ENCODE measurements around the gene ASXL3.

Gene ASXL3

DNA sequence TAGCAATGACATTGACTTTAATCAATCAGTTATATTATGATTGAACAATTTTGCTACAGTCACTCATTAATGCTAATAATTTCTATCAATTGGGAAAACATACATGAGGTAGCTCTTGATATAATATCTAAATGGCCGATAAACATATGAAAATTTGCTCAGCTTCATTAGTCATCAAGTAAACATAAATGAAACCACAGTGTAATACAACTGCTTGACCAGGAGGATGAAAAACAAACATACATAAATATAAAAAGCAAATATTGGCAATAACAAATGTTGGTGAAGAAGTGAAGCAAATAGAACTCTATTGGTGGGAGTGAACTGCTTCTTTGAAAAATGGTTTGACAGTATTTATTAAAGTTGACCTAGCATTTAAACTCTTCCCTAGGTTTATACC is 130.9 kb downstream of the ASXL3 start:
- no peak overlapping the region for H3K9ac ChIP-seq (ENCODE audit: low read depth in 1 of 2, low read length in 2 of 2)
- no peaks in the 10 kb centered on the region for H3K27me3 ChIP-seq (ENCODE audit: control insufficient read depth in 2 of 2, insufficient read depth in 2 of 2, low read length in 2 of 2)
- H3K4me3 ChIP-seq (ENCODE audit: low read length in 2 of 2) = no peak overlapping the region
- no peaks in the 10 kb centered on the region for H3K9me3 ChIP-seq (ENCODE audit: control insufficient read depth in 2 of 2, low read length in 2 of 2)
- H3K27ac ChIP-seq (ENCODE audit: low read depth in 2 of 2, low read length in 2 of 2) = no peak overlapping the region
- H3K36me3 ChIP-seq (ENCODE audit: control insufficient read depth in 2 of 2, insufficient read depth in 2 of 2, low read length in 2 of 2) = no peaks in the 10 kb centered on the region
- H3K4me1 ChIP-seq (ENCODE audit: control insufficient read depth in 2 of 2, insufficient read depth in 2 of 2, low read length in 2 of 2) = no peaks in the 10 kb centered on the region

DNA sequence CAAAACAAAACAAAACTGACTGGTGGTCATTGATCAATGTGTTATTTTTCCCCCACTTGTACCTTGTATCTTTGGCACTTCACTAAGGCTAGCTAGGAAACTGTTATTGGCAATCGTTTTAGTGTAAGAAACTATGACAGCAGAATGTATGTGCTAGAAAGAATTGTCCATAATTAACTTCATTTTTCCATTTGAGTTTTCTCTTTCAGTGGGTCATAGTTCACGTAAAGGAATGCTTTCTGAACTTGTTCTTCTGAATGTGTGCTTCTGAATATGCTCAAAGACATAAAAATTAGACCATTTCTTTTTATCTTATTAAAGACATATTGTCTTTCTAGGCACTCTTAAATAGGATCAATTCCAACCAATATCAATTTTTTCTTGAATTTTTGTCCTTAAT is 132.2 kb downstream of the ASXL3 start:
- no peaks in the 10 kb centered on the region for H3K36me3 ChIP-seq (ENCODE audit: control insufficient read depth in 2 of 2, insufficient read depth in 2 of 2, low read length in 2 of 2)
- no peak overlapping the region for H3K4me3 ChIP-seq (ENCODE audit: low read length in 2 of 2)
- H3K27me3 ChIP-seq (ENCODE audit: control insufficient read depth in 2 of 2, insufficient read depth in 2 of 2, low read length in 2 of 2) = no peaks in the 10 kb centered on the region
- no peaks in the 10 kb centered on the region for H3K4me1 ChIP-seq (ENCODE audit: control insufficient read depth in 2 of 2, insufficient read depth in 2 of 2, low read length in 2 of 2)
- H3K9ac ChIP-seq (ENCODE audit: low read depth in 1 of 2, low read length in 2 of 2) = no peak overlapping the region
- no peak overlapping the region for H3K27ac ChIP-seq (ENCODE audit: low read depth in 2 of 2, low read length in 2 of 2)
- no peaks in the 10 kb centered on the region for H3K9me3 ChIP-seq (ENCODE audit: control insufficient read depth in 2 of 2, low read length in 2 of 2)

DNA sequence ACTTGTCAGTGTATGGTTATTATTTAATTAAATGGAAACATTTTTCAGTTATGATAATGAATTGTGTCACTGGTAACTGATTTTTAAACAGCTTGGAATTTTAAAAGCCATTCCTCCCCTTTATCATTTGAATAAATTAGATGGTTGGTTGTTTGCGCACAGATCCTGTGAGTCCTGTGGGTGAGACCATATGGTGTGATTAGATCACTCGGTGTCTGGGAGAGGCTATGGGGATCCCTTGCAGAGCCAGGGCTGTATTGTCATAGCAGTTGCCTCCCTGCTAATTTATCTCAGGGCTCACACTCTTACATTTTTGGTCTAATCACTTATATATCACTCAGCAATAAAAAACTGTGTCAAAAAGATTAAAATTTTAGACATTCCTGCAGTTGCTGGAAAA is 133.5 kb downstream of the ASXL3 start:
- no peaks in the 10 kb centered on the region for H3K27me3 ChIP-seq (ENCODE audit: control insufficient read depth in 2 of 2, insufficient read depth in 2 of 2, low read length in 2 of 2)
- no peaks in the 10 kb centered on the region for H3K9me3 ChIP-seq (ENCODE audit: control insufficient read depth in 2 of 2, low read length in 2 of 2)
- no peaks in the 10 kb centered on the region for H3K36me3 ChIP-seq (ENCODE audit: control insufficient read depth in 2 of 2, insufficient read depth in 2 of 2, low read length in 2 of 2)
- H3K27ac ChIP-seq (ENCODE audit: low read depth in 2 of 2, low read length in 2 of 2) = no peak overlapping the region
- no peaks in the 10 kb centered on the region for H3K4me1 ChIP-seq (ENCODE audit: control insufficient read depth in 2 of 2, insufficient read depth in 2 of 2, low read length in 2 of 2)
- no peak overlapping the region for H3K4me3 ChIP-seq (ENCODE audit: low read length in 2 of 2)
- H3K9ac ChIP-seq (ENCODE audit: low read depth in 1 of 2, low read length in 2 of 2) = no peak overlapping the region

DNA sequence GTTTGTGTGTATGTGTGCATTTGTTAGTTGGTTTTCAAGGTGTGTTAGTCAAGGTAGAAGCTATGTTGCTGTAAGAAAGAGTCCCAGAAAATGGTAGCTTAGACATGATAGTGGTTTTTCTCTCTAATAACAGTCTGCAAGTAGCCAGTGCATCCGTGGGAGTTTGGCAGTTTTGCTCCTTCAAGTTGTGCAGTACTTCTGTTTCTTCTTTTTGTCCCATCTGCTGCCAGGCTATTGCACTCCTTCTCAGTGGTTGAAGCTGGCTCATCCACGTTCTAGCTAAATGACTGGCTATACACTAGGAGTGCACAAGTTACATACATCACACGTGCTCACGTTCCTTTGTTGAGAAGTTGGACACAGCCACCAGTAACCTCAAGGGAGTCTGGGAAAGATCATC is 134.7 kb downstream of the ASXL3 start:
- Histone ChIP-seq H3K4me1 (ENCODE audit: control insufficient read depth in 2 of 2, insufficient read depth in 2 of 2, low read length in 2 of 2) (no peaks in the 10 kb centered on the region), H3K36me3 (ENCODE audit: control insufficient read depth in 2 of 2, insufficient read depth in 2 of 2, low read length in 2 of 2) (no peaks in the 10 kb centered on the region), H3K4me3 (ENCODE audit: low read length in 2 of 2) (no peak overlapping the region), H3K9me3 (ENCODE audit: control insufficient read depth in 2 of 2, low read length in 2 of 2) (no peaks in the 10 kb centered on the region), H3K27me3 (ENCODE audit: control insufficient read depth in 2 of 2, insufficient read depth in 2 of 2, low read length in 2 of 2) (no peaks in the 10 kb centered on the region), H3K27ac (ENCODE audit: low read depth in 2 of 2, low read length in 2 of 2) (no peak overlapping the region), H3K9ac (ENCODE audit: low read depth in 1 of 2, low read length in 2 of 2) (no peak overlapping the region)

DNA sequence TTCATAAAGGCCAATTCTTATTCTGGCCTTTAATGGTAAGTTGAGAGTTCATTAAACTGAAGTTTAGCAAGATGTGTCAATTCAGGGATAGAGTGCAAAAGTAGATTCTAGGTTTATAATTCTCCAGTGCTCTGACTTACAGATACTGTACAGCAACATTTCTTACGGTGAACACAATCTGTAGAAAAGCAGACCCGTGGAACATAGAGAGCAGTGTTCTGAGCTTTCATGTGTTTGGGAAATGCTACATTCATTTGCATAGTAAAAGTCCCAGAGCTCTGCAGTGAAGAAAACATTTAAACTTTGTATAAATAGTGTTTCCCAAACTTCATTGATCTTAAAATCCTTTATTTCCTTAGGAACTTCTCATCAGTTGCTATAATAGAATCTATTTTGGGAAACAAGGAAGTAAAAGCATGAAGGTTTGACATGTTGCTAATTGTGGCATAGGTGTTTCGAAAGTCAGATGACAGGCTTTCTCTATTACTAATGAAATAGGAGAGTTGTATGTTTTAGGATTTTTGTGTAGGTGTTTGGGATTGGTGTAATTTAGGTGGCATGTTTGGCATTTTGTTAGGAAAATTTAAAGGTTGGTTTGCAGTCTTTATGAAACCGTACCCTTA is 138.2 kb downstream of the ASXL3 start:
- Histone ChIP-seq H3K9me3 (ENCODE audit: control insufficient read depth in 2 of 2, low read length in 2 of 2) (no peaks in the 10 kb centered on the region), H3K4me1 (ENCODE audit: control insufficient read depth in 2 of 2, insufficient read depth in 2 of 2, low read length in 2 of 2) (no peaks in the 10 kb centered on the region), H3K9ac (ENCODE audit: low read depth in 1 of 2, low read length in 2 of 2) (no peak overlapping the region), H3K36me3 (ENCODE audit: control insufficient read depth in 2 of 2, insufficient read depth in 2 of 2, low read length in 2 of 2) (no peaks in the 10 kb centered on the region), H3K4me3 (ENCODE audit: low read length in 2 of 2) (no peak overlapping the region), H3K27ac (ENCODE audit: low read depth in 2 of 2, low read length in 2 of 2) (no peak overlapping the region), H3K27me3 (ENCODE audit: control insufficient read depth in 2 of 2, insufficient read depth in 2 of 2, low read length in 2 of 2) (no peaks in the 10 kb centered on the region)

DNA sequence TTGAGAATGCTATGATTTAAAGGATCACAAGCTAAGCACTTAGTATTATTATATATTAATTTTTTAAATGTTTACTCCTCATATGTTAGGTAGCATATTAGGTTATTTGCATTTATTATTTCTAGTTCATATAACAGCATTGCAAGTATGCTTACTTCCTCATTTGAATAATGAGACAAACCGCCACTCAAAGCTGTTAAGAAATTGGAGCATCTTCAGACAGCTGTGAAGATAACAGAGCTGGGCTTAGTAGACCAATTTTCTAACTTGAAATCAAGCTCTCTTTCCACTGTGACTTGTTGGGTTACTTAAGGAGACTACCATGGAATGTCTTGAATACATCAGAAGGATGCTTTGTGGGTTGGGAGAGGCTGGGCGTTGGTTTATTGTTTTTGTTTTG is 139.3 kb downstream of the ASXL3 start:
- Histone ChIP-seq H3K36me3 (ENCODE audit: control insufficient read depth in 2 of 2, insufficient read depth in 2 of 2, low read length in 2 of 2) (no peaks in the 10 kb centered on the region), H3K27ac (ENCODE audit: low read depth in 2 of 2, low read length in 2 of 2) (no peak overlapping the region), H3K9ac (ENCODE audit: low read depth in 1 of 2, low read length in 2 of 2) (no peak overlapping the region), H3K4me3 (ENCODE audit: low read length in 2 of 2) (no peak overlapping the region), H3K4me1 (ENCODE audit: control insufficient read depth in 2 of 2, insufficient read depth in 2 of 2, low read length in 2 of 2) (no peaks in the 10 kb centered on the region), H3K9me3 (ENCODE audit: control insufficient read depth in 2 of 2, low read length in 2 of 2) (no peaks in the 10 kb centered on the region), H3K27me3 (ENCODE audit: control insufficient read depth in 2 of 2, insufficient read depth in 2 of 2, low read length in 2 of 2) (no peaks in the 10 kb centered on the region)

DNA sequence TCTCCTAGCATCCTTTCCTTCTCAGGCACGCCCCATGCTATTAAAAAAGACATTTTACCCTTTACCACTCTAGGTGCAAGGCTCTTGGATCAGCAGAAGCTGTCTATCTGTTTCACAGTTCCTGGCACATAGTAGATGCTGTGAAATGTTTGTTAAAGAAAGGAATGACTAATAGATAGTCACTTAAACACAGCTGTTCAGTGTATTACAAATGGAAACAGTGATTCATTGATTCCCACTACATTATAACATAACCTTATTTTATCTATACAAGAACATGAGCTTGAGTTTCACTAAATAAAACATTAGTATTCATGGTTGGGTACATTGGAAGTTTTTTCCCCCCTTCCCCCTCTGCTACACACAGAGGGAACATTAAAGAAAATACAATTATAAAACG is 142.1 kb downstream of the ASXL3 start:
- no peak overlapping the region for H3K4me3 ChIP-seq (ENCODE audit: low read length in 2 of 2)
- H3K9ac ChIP-seq (ENCODE audit: low read depth in 1 of 2, low read length in 2 of 2) = no peak overlapping the region
- no peaks in the 10 kb centered on the region for H3K9me3 ChIP-seq (ENCODE audit: control insufficient read depth in 2 of 2, low read length in 2 of 2)
- H3K36me3 ChIP-seq (ENCODE audit: control insufficient read depth in 2 of 2, insufficient read depth in 2 of 2, low read length in 2 of 2) = no peaks in the 10 kb centered on the region
- no peaks in the 10 kb centered on the region for H3K27me3 ChIP-seq (ENCODE audit: control insufficient read depth in 2 of 2, insufficient read depth in 2 of 2, low read length in 2 of 2)
- H3K27ac ChIP-seq (ENCODE audit: low read depth in 2 of 2, low read length in 2 of 2) = no peak overlapping the region
- H3K4me1 ChIP-seq (ENCODE audit: control insufficient read depth in 2 of 2, insufficient read depth in 2 of 2, low read length in 2 of 2) = no peaks in the 10 kb centered on the region

DNA sequence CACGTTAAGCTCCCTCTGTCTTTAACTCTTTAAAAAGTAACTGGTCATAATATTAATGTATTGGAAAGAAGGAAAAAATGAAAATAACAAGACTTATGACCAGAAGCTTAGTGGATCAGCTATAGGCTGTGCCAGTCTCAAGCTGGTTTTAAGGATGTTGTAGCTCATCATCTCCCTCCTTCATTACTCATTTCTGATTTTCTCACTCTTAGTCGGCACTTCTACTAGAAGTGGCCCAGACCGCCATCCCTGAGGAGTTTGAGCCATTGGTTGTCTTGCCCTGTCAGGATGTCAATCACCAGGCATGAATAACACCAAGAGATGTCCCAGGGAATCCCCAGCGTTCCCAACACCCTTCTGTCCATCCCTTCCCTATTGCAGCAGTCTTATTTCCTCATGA is 151.5 kb downstream of the ASXL3 start:
- no peak overlapping the region for H3K27ac ChIP-seq (ENCODE audit: low read depth in 2 of 2, low read length in 2 of 2)
- no peaks in the 10 kb centered on the region for H3K9me3 ChIP-seq (ENCODE audit: control insufficient read depth in 2 of 2, low read length in 2 of 2)
- H3K36me3 ChIP-seq (ENCODE audit: control insufficient read depth in 2 of 2, insufficient read depth in 2 of 2, low read length in 2 of 2) = peaks cover 0 to 2% of the 10 kb centered on the region in 2 donors
- no peak overlapping the region for H3K9ac ChIP-seq (ENCODE audit: low read depth in 1 of 2, low read length in 2 of 2)
- no peaks in the 10 kb centered on the region for H3K27me3 ChIP-seq (ENCODE audit: control insufficient read depth in 2 of 2, insufficient read depth in 2 of 2, low read length in 2 of 2)
- H3K4me1 ChIP-seq (ENCODE audit: control insufficient read depth in 2 of 2, insufficient read depth in 2 of 2, low read length in 2 of 2) = no peaks in the 10 kb centered on the region
- no peak overlapping the region for H3K4me3 ChIP-seq (ENCODE audit: low read length in 2 of 2)

DNA sequence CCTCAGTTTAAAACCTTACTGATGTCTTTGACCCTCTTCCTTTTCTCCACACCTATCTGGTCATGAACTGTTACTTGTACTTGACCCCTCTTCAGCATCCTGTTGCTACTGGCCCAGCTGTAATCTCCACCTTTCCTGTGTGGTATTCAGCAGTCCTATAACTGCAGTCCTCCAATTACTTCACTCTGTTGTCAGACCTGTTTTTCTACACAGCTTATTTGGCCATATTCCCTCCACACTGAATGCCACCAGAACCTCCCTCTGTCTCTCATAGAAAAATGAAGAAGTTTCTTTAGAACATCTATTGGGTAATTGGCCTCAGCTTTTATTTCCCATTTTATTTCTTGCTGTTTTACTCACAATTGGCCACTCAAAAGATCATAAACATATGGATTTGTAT is 155.4 kb downstream of the ASXL3 start:
- Histone ChIP-seq H3K9me3 (ENCODE audit: control insufficient read depth in 2 of 2, low read length in 2 of 2) (no peaks in the 10 kb centered on the region), H3K4me3 (ENCODE audit: low read length in 2 of 2) (no peak overlapping the region), H3K27me3 (ENCODE audit: control insufficient read depth in 2 of 2, insufficient read depth in 2 of 2, low read length in 2 of 2) (no peaks in the 10 kb centered on the region), H3K36me3 (ENCODE audit: control insufficient read depth in 2 of 2, insufficient read depth in 2 of 2, low read length in 2 of 2) (peaks cover 0 to 2% of the 10 kb centered on the region in 2 donors), H3K9ac (ENCODE audit: low read depth in 1 of 2, low read length in 2 of 2) (no peak overlapping the region), H3K4me1 (ENCODE audit: control insufficient read depth in 2 of 2, insufficient read depth in 2 of 2, low read length in 2 of 2) (no peaks in the 10 kb centered on the region), H3K27ac (ENCODE audit: low read depth in 2 of 2, low read length in 2 of 2) (no peak overlapping the region)

DNA sequence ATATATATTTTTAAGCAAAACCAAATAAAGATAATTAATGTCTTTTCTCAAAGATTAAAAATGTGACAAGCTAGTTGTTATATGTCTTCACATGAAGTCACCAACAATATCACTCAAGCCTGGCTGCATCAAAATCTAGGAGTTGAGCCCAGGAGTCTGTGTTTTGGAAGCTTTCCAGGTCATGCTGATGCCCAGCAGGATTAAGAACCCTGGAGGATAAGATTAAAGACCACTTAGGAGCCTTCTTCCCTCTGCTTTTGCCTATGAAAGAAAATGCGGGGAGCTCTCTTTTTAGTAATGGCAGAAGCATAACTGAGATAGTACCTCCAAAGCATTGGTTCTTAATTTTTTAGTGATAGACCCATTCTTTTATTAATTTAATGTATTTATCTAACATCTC is 157.4 kb downstream of the ASXL3 start:
- Histone ChIP-seq H3K27ac (ENCODE audit: low read depth in 2 of 2, low read length in 2 of 2) (no peak overlapping the region), H3K9me3 (ENCODE audit: control insufficient read depth in 2 of 2, low read length in 2 of 2) (no peaks in the 10 kb centered on the region), H3K36me3 (ENCODE audit: control insufficient read depth in 2 of 2, insufficient read depth in 2 of 2, low read length in 2 of 2) (peaks cover 0 to 2% of the 10 kb centered on the region in 2 donors), H3K4me1 (ENCODE audit: control insufficient read depth in 2 of 2, insufficient read depth in 2 of 2, low read length in 2 of 2) (no peaks in the 10 kb centered on the region), H3K27me3 (ENCODE audit: control insufficient read depth in 2 of 2, insufficient read depth in 2 of 2, low read length in 2 of 2) (no peaks in the 10 kb centered on the region), H3K9ac (ENCODE audit: low read depth in 1 of 2, low read length in 2 of 2) (no peak overlapping the region), H3K4me3 (ENCODE audit: low read length in 2 of 2) (no peak overlapping the region)

DNA sequence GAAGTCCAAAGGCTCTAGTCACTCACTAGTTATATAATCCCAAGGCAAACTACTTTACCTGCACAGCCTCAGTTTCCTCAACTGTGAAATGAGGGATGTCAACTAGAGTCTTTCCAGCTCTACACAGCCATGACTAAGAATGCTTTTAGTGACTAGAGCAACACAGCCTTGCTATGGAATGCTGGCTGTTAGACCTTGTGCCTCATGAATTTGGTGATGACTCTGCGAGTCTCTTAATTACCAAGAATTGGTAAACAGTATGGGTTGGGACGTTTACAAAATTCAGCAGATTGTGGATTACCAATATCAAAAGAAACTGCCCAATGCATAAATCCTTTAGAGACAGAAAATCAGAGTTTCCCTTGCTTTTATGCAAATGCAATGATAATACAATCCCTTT is 163.7 kb downstream of the ASXL3 start:
- no peaks in the 10 kb centered on the region for H3K27me3 ChIP-seq (ENCODE audit: control insufficient read depth in 2 of 2, insufficient read depth in 2 of 2, low read length in 2 of 2)
- H3K27ac ChIP-seq (ENCODE audit: low read depth in 2 of 2, low read length in 2 of 2) = no peak overlapping the region
- no peaks in the 10 kb centered on the region for H3K4me1 ChIP-seq (ENCODE audit: control insufficient read depth in 2 of 2, insufficient read depth in 2 of 2, low read length in 2 of 2)
- H3K9ac ChIP-seq (ENCODE audit: low read depth in 1 of 2, low read length in 2 of 2) = no peak overlapping the region
- H3K9me3 ChIP-seq (ENCODE audit: control insufficient read depth in 2 of 2, low read length in 2 of 2) = no peaks in the 10 kb centered on the region
- no peak overlapping the region for H3K4me3 ChIP-seq (ENCODE audit: low read length in 2 of 2)
- no peaks in the 10 kb centered on the region for H3K36me3 ChIP-seq (ENCODE audit: control insufficient read depth in 2 of 2, insufficient read depth in 2 of 2, low read length in 2 of 2)
